ENCODE measurements around the gene HEXD.

The HEXD gene

DNA sequence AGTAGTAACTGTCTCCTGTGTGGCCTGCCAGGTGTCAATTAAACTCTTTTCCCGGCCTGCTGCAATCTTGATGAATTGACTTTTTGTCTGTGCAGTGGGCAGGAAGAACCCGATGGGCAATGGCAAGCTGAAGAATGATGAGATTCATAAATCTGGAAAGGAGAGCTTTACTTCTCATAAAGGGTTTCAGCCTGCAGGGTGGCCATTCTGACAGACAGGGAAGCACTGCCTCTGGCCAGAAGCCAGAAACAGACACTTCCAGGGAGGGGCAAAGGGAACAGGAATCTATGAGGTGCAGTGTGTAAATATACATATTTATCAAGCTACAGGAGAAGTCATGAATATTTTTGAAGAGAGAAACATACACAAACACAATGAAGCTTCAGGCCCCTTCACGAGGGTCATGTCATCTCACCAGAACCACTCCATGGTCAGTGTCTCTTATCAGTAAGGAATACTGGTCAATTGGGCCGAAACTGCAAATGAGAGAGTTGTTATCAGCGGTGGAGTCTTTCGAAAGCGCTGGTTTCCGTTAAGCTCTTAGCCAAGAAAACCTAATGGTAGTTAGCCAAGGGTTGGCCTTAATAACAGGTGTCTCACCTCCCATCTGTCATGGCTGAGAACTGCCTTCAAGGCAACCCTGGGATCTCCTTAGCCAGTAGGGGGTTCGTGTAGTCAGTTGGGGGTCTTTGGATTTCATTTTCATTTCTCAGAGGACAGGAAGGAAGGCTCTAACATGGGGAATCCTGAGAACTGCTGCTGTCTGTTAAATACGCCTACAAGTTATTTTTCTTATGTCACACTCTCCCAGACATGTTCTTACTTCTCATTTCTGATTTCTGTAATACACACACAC is 39.2 kb downstream of the HEXD start:
- no peaks in the 10 kb centered on the region for H3K9me2 ChIP-seq (replicated peaks; ENCODE audit: control insufficient read depth, low read length)
- H3K36me3 ChIP-seq (ENCODE audit: control insufficient read depth, low read length): peaks cover 33% of the 10 kb centered on the region
- H3K9me3 ChIP-seq (ENCODE audit: control insufficient read depth, insufficient read depth, low read length): no peaks in the 10 kb centered on the region
- peak overlapping the region; percentile 91 for H3K27ac ChIP-seq (ENCODE audit: low read depth, low read length)
- H3F3A ChIP-seq (ENCODE audit: control insufficient read depth, insufficient read depth): peaks cover 6% of the 10 kb centered on the region
- TF ChIP-seq, protein P1, sequence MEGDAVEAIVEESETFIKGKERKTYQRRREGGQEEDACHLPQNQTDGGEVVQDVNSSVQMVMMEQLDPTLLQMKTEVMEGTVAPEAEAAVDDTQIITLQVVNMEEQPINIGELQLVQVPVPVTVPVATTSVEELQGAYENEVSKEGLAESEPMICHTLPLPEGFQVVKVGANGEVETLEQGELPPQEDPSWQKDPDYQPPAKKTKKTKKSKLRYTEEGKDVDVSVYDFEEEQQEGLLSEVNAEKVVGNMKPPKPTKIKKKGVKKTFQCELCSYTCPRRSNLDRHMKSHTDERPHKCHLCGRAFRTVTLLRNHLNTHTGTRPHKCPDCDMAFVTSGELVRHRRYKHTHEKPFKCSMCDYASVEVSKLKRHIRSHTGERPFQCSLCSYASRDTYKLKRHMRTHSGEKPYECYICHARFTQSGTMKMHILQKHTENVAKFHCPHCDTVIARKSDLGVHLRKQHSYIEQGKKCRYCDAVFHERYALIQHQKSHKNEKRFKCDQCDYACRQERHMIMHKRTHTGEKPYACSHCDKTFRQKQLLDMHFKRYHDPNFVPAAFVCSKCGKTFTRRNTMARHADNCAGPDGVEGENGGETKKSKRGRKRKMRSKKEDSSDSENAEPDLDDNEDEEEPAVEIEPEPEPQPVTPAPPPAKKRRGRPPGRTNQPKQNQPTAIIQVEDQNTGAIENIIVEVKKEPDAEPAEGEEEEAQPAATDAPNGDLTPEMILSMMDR (IDR thresholded peaks at IDR 0.05; ENCODE audit: low read depth, low read length, poor library complexity, severe bottlenecking): no peak
- TF ChIP-seq EZH2phosphoT487 (IDR thresholded peaks at IDR 0.05; ENCODE audit: borderline replicate concordance, low read length): no peak
- peaks cover 23% of the 10 kb centered on the region for H3K79me2 ChIP-seq (ENCODE audit: control insufficient read depth, low read length)
- H3K4me2 ChIP-seq (ENCODE audit: low read length): peak overlapping the region; percentile 93
- H3K27me3 ChIP-seq (ENCODE audit: control insufficient read depth, low read length): no peaks in the 10 kb centered on the region
- no peaks in the 10 kb centered on the region for H4K20me1 ChIP-seq (ENCODE audit: control insufficient read depth, insufficient read depth, low read depth, low read length)
- H3K4me1 ChIP-seq (ENCODE audit: control insufficient read depth, low read length): peaks cover 21% of the 10 kb centered on the region
- peak overlapping the region; percentile 99 for H3K4me3 ChIP-seq (ENCODE audit: low read length)

DNA sequence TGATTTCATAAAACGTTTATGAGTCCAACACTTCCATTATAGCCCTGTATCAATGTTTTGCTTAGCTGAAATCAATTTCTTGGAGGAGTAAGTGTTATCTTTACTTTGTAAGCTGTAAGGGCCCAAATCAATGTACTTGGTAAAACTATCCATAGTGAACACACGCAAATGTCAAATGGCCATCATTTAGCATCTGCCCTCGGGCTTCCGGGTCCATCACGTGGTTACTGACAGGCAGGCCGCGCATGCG is 39.7 kb downstream of the HEXD start:
- Histone ChIP-seq H3K9me3 (ENCODE audit: control insufficient read depth, insufficient read depth, low read length) (no peaks in the 10 kb centered on the region), H3K27ac (ENCODE audit: low read depth, low read length) (peak overlapping the region; percentile 91), H3F3A (ENCODE audit: control insufficient read depth, insufficient read depth) (peaks cover 6% of the 10 kb centered on the region; the same call in 1 of the 2 replicates), H3K4me1 (ENCODE audit: control insufficient read depth, low read length) (peaks cover 21% of the 10 kb centered on the region), H3K79me2 (ENCODE audit: control insufficient read depth, low read length) (peaks cover 23% of the 10 kb centered on the region), H4K20me1 (ENCODE audit: control insufficient read depth, insufficient read depth, low read depth, low read length) (no peaks in the 10 kb centered on the region), H3K4me3 (ENCODE audit: low read length) (peak overlapping the region; percentile 99), H3K9me2 (replicated peaks; ENCODE audit: control insufficient read depth, low read length) (no peaks in the 10 kb centered on the region), H3K4me2 (ENCODE audit: low read length) (peak overlapping the region; percentile 93), H3K36me3 (ENCODE audit: control insufficient read depth, low read length) (peaks cover 39% of the 10 kb centered on the region), H3K27me3 (ENCODE audit: control insufficient read depth, low read length) (no peaks in the 10 kb centered on the region)
- TF ChIP-seq EZH2phosphoT487 (IDR thresholded peaks at IDR 0.05; ENCODE audit: borderline replicate concordance, low read length): no peak
- TF ChIP-seq, protein P1 (IDR thresholded peaks at IDR 0.05; ENCODE audit: low read depth, low read length, poor library complexity, severe bottlenecking): no peak

GRCh38 chr17:82458179-82458884 is 40.2 kb downstream of the HEXD start, which contains the start of gene NARF:
TSS of gene NARF (plus strand) at chr17:82458741. CDS start at chr17:82458804, 63 bp downstream.
- Histone ChIP-seq H3K27me3 (ENCODE audit: control insufficient read depth, low read length) (no peaks in the 10 kb centered on the region), H3F3A (ENCODE audit: control insufficient read depth, insufficient read depth) (peaks cover 6% of the 10 kb centered on the region; the same call in 1 of the 2 replicates), H3K4me1 (ENCODE audit: control insufficient read depth, low read length) (peaks cover 21% of the 10 kb centered on the region), H3K4me3 (ENCODE audit: low read length) (peak within 1 kb of the TSS; percentile 99), H3K4me2 (ENCODE audit: low read length) (peak within 1 kb of the TSS; percentile 93), H3K9me2 (replicated peaks; ENCODE audit: control insufficient read depth, low read length) (no peaks in the 10 kb centered on the region), H3K9me3 (ENCODE audit: control insufficient read depth, insufficient read depth, low read length) (no peaks in the 10 kb centered on the region), H3K79me2 (ENCODE audit: control insufficient read depth, low read length) (peaks cover 23% of the 10 kb centered on the region), H3K36me3 (ENCODE audit: control insufficient read depth, low read length) (peaks cover 43% of the 10 kb centered on the region), H3K27ac (ENCODE audit: low read depth, low read length) (peak within 1 kb of the TSS; percentile 91), H4K20me1 (ENCODE audit: control insufficient read depth, insufficient read depth, low read depth, low read length) (no peaks in the 10 kb centered on the region)
- TF ChIP-seq, protein P1 (IDR thresholded peaks at IDR 0.05; ENCODE audit: low read depth, low read length, poor library complexity, severe bottlenecking): no peak
- TF ChIP-seq EZH2phosphoT487 (IDR thresholded peaks at IDR 0.05; ENCODE audit: borderline replicate concordance, low read length): no peak
